Fibroblast of lung (primary cell): Measurements from ENCODE around the gene KLK11.

Experiments used
- EZH2 ChIP-seq: IDR thresholded peaks from 2 replicates; pipeline ENCODE4 v1.5.1; 2012; ENCODE audit warnings: low read length, control low read depth, mild to moderate bottlenecking; ENCODE audit errors: missing control alignments
- TF ChIP-seq, protein P1 (sequence below), 2 donors: IDR thresholded peaks in 1 of 2; conservative IDR thresholded peaks in 1 of 2; 1 replicate in 1 of 2; 2 replicates in 1 of 2; pipeline ENCODE4 v1.5.1; 2011 to 2012; ENCODE audit warnings: low read length in 2 of 2, control low read depth in 1 of 2, inconsistent platforms in 1 of 2, low read depth in 1 of 2, mild to moderate bottlenecking in 1 of 2

DNA sequence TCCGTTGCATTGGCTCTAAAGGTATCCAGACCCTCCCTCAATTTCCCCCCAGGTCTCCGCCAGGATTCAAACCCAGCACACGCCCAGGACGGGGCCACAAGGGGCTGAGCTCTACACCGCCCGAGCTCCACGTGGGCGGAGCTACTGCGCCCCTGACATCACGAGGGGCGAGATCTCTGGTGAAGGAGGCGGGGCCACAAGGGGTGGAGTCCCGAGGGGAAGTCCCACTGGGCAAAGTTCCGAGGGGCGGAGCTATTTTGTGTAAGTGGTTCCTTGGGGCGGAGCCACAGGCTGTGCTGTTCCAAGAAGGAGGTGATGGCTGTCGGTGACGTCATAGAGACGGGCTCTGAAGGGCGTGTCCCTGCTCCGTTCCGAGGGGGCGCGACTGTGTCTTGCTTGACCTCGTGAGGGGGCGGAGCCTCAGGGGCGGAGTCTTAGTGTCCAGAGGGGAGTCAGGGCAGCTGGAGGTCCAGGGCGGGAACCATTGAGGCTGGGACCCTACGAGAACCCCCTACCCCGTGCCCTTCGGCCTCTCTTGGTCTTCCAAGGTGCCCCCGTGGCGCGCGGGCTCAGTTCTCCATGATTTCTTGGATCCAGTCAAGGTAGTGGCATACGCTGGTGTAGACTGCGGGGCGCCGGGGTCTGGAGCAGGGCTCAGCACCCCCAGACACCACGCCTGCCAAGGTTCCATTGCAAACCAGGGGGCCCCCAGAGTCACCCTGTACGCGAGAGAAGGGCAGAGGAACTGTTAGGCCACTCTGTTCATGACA, 23.7 kb downstream of the KLK11 start:
- TF ChIP-seq, protein P1, sequence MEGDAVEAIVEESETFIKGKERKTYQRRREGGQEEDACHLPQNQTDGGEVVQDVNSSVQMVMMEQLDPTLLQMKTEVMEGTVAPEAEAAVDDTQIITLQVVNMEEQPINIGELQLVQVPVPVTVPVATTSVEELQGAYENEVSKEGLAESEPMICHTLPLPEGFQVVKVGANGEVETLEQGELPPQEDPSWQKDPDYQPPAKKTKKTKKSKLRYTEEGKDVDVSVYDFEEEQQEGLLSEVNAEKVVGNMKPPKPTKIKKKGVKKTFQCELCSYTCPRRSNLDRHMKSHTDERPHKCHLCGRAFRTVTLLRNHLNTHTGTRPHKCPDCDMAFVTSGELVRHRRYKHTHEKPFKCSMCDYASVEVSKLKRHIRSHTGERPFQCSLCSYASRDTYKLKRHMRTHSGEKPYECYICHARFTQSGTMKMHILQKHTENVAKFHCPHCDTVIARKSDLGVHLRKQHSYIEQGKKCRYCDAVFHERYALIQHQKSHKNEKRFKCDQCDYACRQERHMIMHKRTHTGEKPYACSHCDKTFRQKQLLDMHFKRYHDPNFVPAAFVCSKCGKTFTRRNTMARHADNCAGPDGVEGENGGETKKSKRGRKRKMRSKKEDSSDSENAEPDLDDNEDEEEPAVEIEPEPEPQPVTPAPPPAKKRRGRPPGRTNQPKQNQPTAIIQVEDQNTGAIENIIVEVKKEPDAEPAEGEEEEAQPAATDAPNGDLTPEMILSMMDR (conservative IDR thresholded peaks at IDR 0.05 in 1 of 2, IDR thresholded peaks at IDR 0.05 in 1 of 2; ENCODE audit: low read depth in 1 of 2, low read length in 2 of 2) = no peak
- no peak for TF ChIP-seq EZH2
